H1 (cell line): ENCODE data around the gene REC8. TPM values are rescaled to one million over a fixed set of nuclear protein-coding genes. Genes with fewer than 3 reads are reported as not detected.

Experiments used
- CTCF ChIA-PET: fragments of 300-600 bp; sonication (Branson Sonifier 250); formaldehyde crosslinking; loops from one replicate; lab custom pipeline; 2021; ENCODE audit not compliant: partially characterized antibody; lab: Charles Lee
- POLR2A ChIA-PET: fragments of 300-600 bp; sonication (Branson Sonifier 250); formaldehyde crosslinking; loops from one replicate; lab custom pipeline; 2021; ENCODE audit warnings: inconsistent platforms; ENCODE audit not compliant: partially characterized antibody; lab: Charles Lee
- DNase-seq, 2 experiments: peaks; one replicate each; pipeline versions ENCODE4 v3.0.0 to v3.0.0-alpha.2; 2010 to 2022; ENCODE audit warnings: low spot score in 2 of 2, low read depth in 1 of 2, mixed read lengths in 1 of 2
- FAIRE-seq: peaks from 2 replicates; lab custom pipeline; 2011; peaks lifted over from hg19 to GRCh38; lab: Jason Lieb, UNC
- H2AFZ ChIP-seq: 2 replicates; pipeline ENCODE4 v1.8.1; 2012; ENCODE audit warnings: low read length, inconsistent platforms
- H2AK5ac ChIP-seq: 2 replicates; pipeline ENCODE4 v1.6.1; 2013; ENCODE audit warnings: low read depth, low read length
- H2BK120ac ChIP-seq: replicated peaks from 2 replicates; pipeline ENCODE3; 2013; ENCODE audit warnings: low read depth, low read length, inconsistent platforms
- H2BK12ac ChIP-seq: 2 replicates; pipeline ENCODE4 v1.6.1; 2013; ENCODE audit warnings: low read depth, low read length
- H2BK15ac ChIP-seq: 2 replicates; pipeline ENCODE4 v1.6.1; 2013; ENCODE audit warnings: low read length
- H2BK20ac ChIP-seq: 2 replicates; pipeline ENCODE4 v1.6.1; 2013; ENCODE audit warnings: low read length
- H2BK5ac ChIP-seq: 2 replicates; pipeline ENCODE4 v1.6.1; 2013; ENCODE audit warnings: low read depth, low read length
- H3K14ac ChIP-seq: 2 replicates; pipeline ENCODE4 v1.6.1; 2013; ENCODE audit warnings: inconsistent platforms; ENCODE audit not compliant: insufficient read length
- H3K18ac ChIP-seq: 2 replicates; pipeline ENCODE4 v1.6.1; 2013; ENCODE audit warnings: low read length; ENCODE audit errors: extremely low read depth
- H3K23ac ChIP-seq: 2 replicates; pipeline ENCODE4 v1.6.1; 2013; ENCODE audit warnings: inconsistent platforms; ENCODE audit not compliant: insufficient read length
- H3K23me2 ChIP-seq: 2 replicates; pipeline ENCODE4 v1.6.1; 2013; ENCODE audit warnings: low read depth, low read length
- H3K27ac ChIP-seq: 2 replicates; pipeline ENCODE4 v1.6.1; 2011; ENCODE audit warnings: low read depth, low read length, inconsistent platforms
- H3K27me3 ChIP-seq, 4 experiments: replicated peaks in 1 of 4; 1 replicate in 1 of 4; 2 replicates in 3 of 4; pipeline versions ENCODE4 v1.6.1 to v1.8.1; 2011 to 2013; ENCODE audit warnings: low read length in 3 of 4, mild to moderate bottlenecking in 3 of 4, inconsistent platforms in 2 of 4, mixed read lengths in 2 of 4, moderate library complexity in 1 of 4; ENCODE audit not compliant: control insufficient read depth in 3 of 4, insufficient read depth in 3 of 4; ENCODE audit errors: extremely low read depth in 1 of 4
- H3K36me3 ChIP-seq, 4 experiments: 2 replicates each; pipeline versions ENCODE4 v1.6.1 to v1.8.1; 2011 to 2013; ENCODE audit warnings: mild to moderate bottlenecking in 4 of 4, low read length in 3 of 4, moderate library complexity in 2 of 4, control low read depth in 1 of 4, inconsistent platforms in 1 of 4; ENCODE audit not compliant: insufficient read depth in 4 of 4, control insufficient read depth in 2 of 4
- H3K4ac ChIP-seq: replicated peaks from 2 replicates; pipeline ENCODE3; 2013; ENCODE audit warnings: low read length, low read depth, mixed read lengths, inconsistent platforms; ENCODE audit not compliant: insufficient read length
- H3K4me1 ChIP-seq, 4 experiments: replicated peaks in 1 of 4; 1 replicate in 1 of 4; 2 replicates in 3 of 4; pipeline versions ENCODE4 v1.6.1 to v1.8.1; 2011 to 2013; ENCODE audit warnings: low read length in 3 of 4, inconsistent platforms in 2 of 4, mixed read lengths in 1 of 4; ENCODE audit not compliant: insufficient read depth in 4 of 4, control insufficient read depth in 3 of 4
- H3K4me2 ChIP-seq, 2 experiments: 2 replicates each; pipeline versions ENCODE4 v1.6.1 to v1.8.1; 2011 to 2013; ENCODE audit warnings: low read depth in 2 of 2, low read length in 2 of 2, control low read depth in 1 of 2, inconsistent platforms in 1 of 2, mild to moderate bottlenecking in 1 of 2; ENCODE audit not compliant: insufficient read depth in 1 of 2
- H3K4me3 ChIP-seq, 4 experiments: fragments of 200-600, 300-600 bp in 1 of 4; sonication (generic), shearing (Covaris generic), sonication (Bioruptor Twin) in 1 of 4; 2 replicates each; pipeline versions ENCODE4 v1.5.1 to v1.8.1; 2011 to 2016; ENCODE audit warnings: low read length in 4 of 4, low read depth in 3 of 4, control low read depth in 2 of 4, inconsistent platforms in 2 of 4, mild to moderate bottlenecking in 2 of 4, mixed read lengths in 1 of 4, moderate library complexity in 1 of 4; ENCODE audit not compliant: insufficient read depth in 2 of 4; ENCODE audit errors: extremely low read depth in 1 of 4
- H3K56ac ChIP-seq: replicated peaks from 2 replicates; pipeline ENCODE3; 2013; ENCODE audit warnings: low read depth, mild to moderate bottlenecking, mixed read lengths, low read length, inconsistent platforms; ENCODE audit not compliant: insufficient read length
- H3K79me1 ChIP-seq: 2 replicates; pipeline ENCODE4 v1.6.1; 2013; ENCODE audit warnings: low read depth, low read length, control low read depth
- H3K79me2 ChIP-seq, 2 experiments: 2 replicates each; pipeline versions ENCODE4 v1.6.1 to v1.8.1; 2012 to 2013; ENCODE audit warnings: low read length in 2 of 2, mild to moderate bottlenecking in 2 of 2, inconsistent platforms in 1 of 2; ENCODE audit not compliant: insufficient read depth in 2 of 2, control insufficient read depth in 1 of 2
- H3K9ac ChIP-seq, 4 experiments: replicated peaks in 1 of 4; 1 replicate in 1 of 4; 2 replicates in 3 of 4; pipeline versions ENCODE4 v1.6.1 to v1.8.1; 2011 to 2013; ENCODE audit warnings: low read depth in 3 of 4, low read length in 3 of 4, control low read depth in 2 of 4, mild to moderate bottlenecking in 2 of 4, moderate library complexity in 2 of 4, inconsistent platforms in 1 of 4; ENCODE audit errors: extremely low read depth in 1 of 4
- H3K9me3 ChIP-seq, 2 experiments: 2 replicates each; pipeline versions ENCODE4 v1.6.1 to v1.8.1; 2012 to 2013; ENCODE audit warnings: mild to moderate bottlenecking in 2 of 2, moderate library complexity in 2 of 2, control low read depth in 1 of 2, inconsistent platforms in 1 of 2, low read depth in 1 of 2, low read length in 1 of 2, mixed read lengths in 1 of 2; ENCODE audit not compliant: insufficient read depth in 2 of 2
- H4K20me1 ChIP-seq, 2 experiments: replicated peaks in 1 of 2; 2 replicates each; pipeline versions ENCODE3 to v1.8.1; 2011 to 2013; ENCODE audit warnings: inconsistent platforms in 2 of 2, low read length in 2 of 2, mild to moderate bottlenecking in 1 of 2; ENCODE audit not compliant: insufficient read depth in 2 of 2, control insufficient read depth in 1 of 2
- H4K5ac ChIP-seq: 2 replicates; pipeline ENCODE4 v1.6.1; 2013; ENCODE audit warnings: low read length, low read depth, mixed read lengths, inconsistent platforms; ENCODE audit not compliant: insufficient read length
- H4K8ac ChIP-seq: 2 replicates; pipeline ENCODE4 v1.8.0; 2013; ENCODE audit warnings: mild to moderate bottlenecking, moderate library complexity, low read length, inconsistent platforms; ENCODE audit not compliant: insufficient read depth; ENCODE audit errors: extremely low read depth
- H4K91ac ChIP-seq: replicated peaks from 2 replicates; pipeline ENCODE3; 2013; ENCODE audit warnings: low read length, mixed read lengths, inconsistent platforms; ENCODE audit not compliant: insufficient read length
- GTF2F1 ChIP-seq: IDR thresholded peaks from 2 replicates; pipeline ENCODE4 v1.6.1; 2012; ENCODE audit warnings: low read depth, low read length, improper control_type of control experiment, borderline replicate concordance
- PHF8 ChIP-seq: fragments of 200-600 bp; sonication (generic); conservative IDR thresholded peaks from 2 replicates; pipeline ENCODE4 v1.7.1; 2012; ENCODE audit warnings: low read depth, mild to moderate bottlenecking, inconsistent platforms, low read length, moderate library complexity
- POLR2AphosphoS5 ChIP-seq: IDR thresholded peaks from 2 replicates; pipeline ENCODE4 v1.6.1; 2011; ENCODE audit warnings: low read depth, low read length
- WGBS, 2 experiments: shearing (Covaris generic) in 1 of 2; methylation state at CpG; one replicate each; pipeline versions ENCODE4 v1.1.6 to v1.1.7; 2013 to 2015; ENCODE audit warnings: low lambda C conversion rate in 2 of 2, mixed read lengths in 2 of 2, inconsistent platforms in 1 of 2, low coverage in 1 of 2, missing lambda C conversion rate in 1 of 2; ENCODE audit not compliant: insufficient replicate concordance in 2 of 2, insufficient coverage in 1 of 2, insufficient read length in 1 of 2; ENCODE audit errors: extremely low coverage in 1 of 2, missing lambda C conversion rate in 1 of 2; 5-methylcytosine and 5-hydroxymethylcytosine counted together
- polyA plus RNA-seq, 7 experiments: library from polyadenylated mRNA; depleted of rRNA in 3 of 7; stranded (reverse) in 5 of 7; unstranded in 2 of 7; fragments of >200 nt in 5 of 7; fragments of 200-250 nt in 2 of 7; gene quantifications; 1 replicate in 5 of 7; 2 replicates in 1 of 7; 4 replicates in 1 of 7; pipeline versions ENCODE4 v1.2.1 to v1.2.3, GENCODE V29; 2011 to 2013; ENCODE audit warnings: missing spikeins in 2 of 7, mixed read lengths in 2 of 7
- total RNA-seq: library from RNA; stranded (reverse); fragmentation: NEBNext Ultra II Directional; extraction: Animal tissue kit (Norgen Biotek cat#: 25700); gene quantifications from 2 replicates; pipeline ENCODE4 v1.2.1, GENCODE V29; 2021
- TF ChIP-seq, protein P1 (sequence below): IDR thresholded peaks from 2 replicates; pipeline ENCODE4 v1.6.1; 2012; ENCODE audit warnings: inconsistent platforms
- TF ChIP-seq, protein P2 (sequence below): IDR thresholded peaks from 2 replicates; pipeline ENCODE4 v1.6.1; 2011; ENCODE audit warnings: low read length, improper control_type of control experiment

The REC8 gene
- total and polyA plus RNA-seq, 2 of the 8 experiments (the other 6 are each of a cell fraction or from before 2014, with no cell fraction given), result 9.8 to 28.5 TPM

DNA sequence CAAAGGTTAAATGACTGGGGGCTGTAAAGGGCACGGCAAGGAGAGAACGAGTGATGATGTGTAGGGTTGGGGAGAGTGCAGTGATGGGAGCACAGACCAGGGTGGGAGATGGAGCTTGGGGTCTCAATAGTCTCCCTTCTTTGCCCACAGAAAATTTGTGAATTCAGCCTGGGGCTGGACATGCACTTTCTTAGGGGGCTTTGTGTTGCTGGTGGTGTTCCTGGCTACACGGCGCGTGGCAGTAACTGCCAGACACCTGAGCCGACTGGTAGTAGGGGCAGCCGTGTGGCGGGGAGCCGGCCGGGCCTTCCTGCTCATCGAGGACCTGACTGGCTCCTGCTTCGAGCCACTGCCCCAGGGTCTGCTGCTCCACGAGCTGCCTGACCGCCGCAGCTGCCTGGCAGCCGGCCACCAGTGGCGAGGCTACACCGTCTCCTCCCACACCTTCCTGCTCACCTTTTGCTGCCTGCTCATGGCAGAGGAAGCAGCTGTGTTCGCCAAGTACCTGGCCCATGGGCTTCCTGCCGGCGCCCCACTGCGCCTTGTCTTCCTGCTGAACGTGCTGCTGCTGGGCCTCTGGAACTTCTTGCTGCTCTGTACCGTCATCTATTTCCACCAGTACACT is 39.7 kb upstream of the REC8 start:
- CTCF ChIA-PET, result interaction anchor here (0.8 kb wide), 1 partner anchor 47 kb away, joined by 3 read pairs; no protein-coding TSS in a partner anchor
- Histone ChIP-seq H3K4me2 (no peak overlapping the region), H3K18ac (no peak overlapping the region; the same call in 1 of the 2 replicates), H2BK20ac (no peak overlapping the region), H2BK120ac (no peak overlapping the region), H3K4me1 (peaks cover 0 to 10% (median 5%) of the 10 kb centered on the region in 4 experiments; a peak in 4 of 7 replicates), H4K91ac (no peak overlapping the region), H2AK5ac (no peak overlapping the region), H3K56ac (no peak overlapping the region), H3K23ac (no peak overlapping the region), H3K4ac (no peak overlapping the region), H3K9me3 (no peaks in the 10 kb centered on the region), H4K8ac (no peak overlapping the region), H3K27me3 (no peaks in the 10 kb centered on the region), H2AFZ (no peak overlapping the region), H3K79me2 (no peaks in the 10 kb centered on the region), H3K14ac (no peak overlapping the region), H2BK12ac (peak overlapping the region; percentile 29; the same call in 1 of the 2 replicates), H3K27ac (0 out of 2 replicates have a peak overlapping the region, but pooled peaks have one; percentile 15), H3K4me3 (no peak overlapping the region), H2BK5ac (peak overlapping the region; percentile 60; the same call in 1 of the 2 replicates), H3K23me2 (peaks cover 5% of the 10 kb centered on the region; the same call in 1 of the 2 replicates), H3K36me3 (no peaks in the 10 kb centered on the region), H2BK15ac (no peak overlapping the region), H4K20me1 (no peaks in the 10 kb centered on the region), H3K79me1 (no peaks in the 10 kb centered on the region), H3K9ac (peak overlapping the region in 1 of 4 experiments; percentile 15; a peak in 2 of 7 replicates), H4K5ac (no peak overlapping the region)
- TF ChIP-seq PHF8 (no peak), POLR2AphosphoS5 (no peak), GTF2F1 (no peak)
- TF ChIP-seq, protein P1, sequence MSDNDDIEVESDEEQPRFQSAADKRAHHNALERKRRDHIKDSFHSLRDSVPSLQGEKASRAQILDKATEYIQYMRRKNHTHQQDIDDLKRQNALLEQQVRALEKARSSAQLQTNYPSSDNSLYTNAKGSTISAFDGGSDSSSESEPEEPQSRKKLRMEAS, result no peak
- TF ChIP-seq, protein P2, sequence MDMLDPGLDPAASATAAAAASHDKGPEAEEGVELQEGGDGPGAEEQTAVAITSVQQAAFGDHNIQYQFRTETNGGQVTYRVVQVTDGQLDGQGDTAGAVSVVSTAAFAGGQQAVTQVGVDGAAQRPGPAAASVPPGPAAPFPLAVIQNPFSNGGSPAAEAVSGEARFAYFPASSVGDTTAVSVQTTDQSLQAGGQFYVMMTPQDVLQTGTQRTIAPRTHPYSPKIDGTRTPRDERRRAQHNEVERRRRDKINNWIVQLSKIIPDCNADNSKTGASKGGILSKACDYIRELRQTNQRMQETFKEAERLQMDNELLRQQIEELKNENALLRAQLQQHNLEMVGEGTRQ, result no peak
- POLR2A ChIA-PET, result interaction anchor here (0.9 to 11.1 kb wide), 8 partner anchors 9 to 82 kb away, joined by 3 to 100 read pairs (median 6); partner anchors contain the start of genes DCAF11, EMC9 and NRL
- WGBS, 2 experiments, result 87% methylated on average over 23 of the region's 24 CpGs; no CpG with 5 or more reads in 1 of the 2 experiments
- no peak for FAIRE-seq
- DNase-seq, result no peak
